Activated naive CD8-positive, alpha-beta T cell treated with anti-CD3 and anti-CD28 coated beads, Interleukin-2, amount 50 U/mL, for 16 hours (primary cell): ENCODE results near the gene NSUN7.
A peak's percentile ranks its signal among the peaks of the same experiment; 100 is the strongest.

Source experiments
- DNase-seq: peaks from one replicate; pipeline ENCODE4 v3.0.0-alpha.2; 2020; ENCODE audit warnings: low read depth, low spot score

Gene NSUN7

GRCh38 chr4:40845154-40845835 lies 95.5 kb downstream of the NSUN7 start:
- DNase-seq: no peak

- no peak for DNase-seq
Observed at GRCh38 chr4:40846532-40846931, 96.8 kb downstream of the NSUN7 start.

- DNase-seq: no peak
Observed at GRCh38 chr4:40848251-40848650, 98.5 kb downstream of the NSUN7 start.

- no peak for DNase-seq
Observed at GRCh38 chr4:40848940-40849339, 99.2 kb downstream of the NSUN7 start.

GRCh38 chr4:40850496-40850895 lies 100.7 kb downstream of the NSUN7 start:
- no peak for DNase-seq

- no peak for DNase-seq
Observed at GRCh38 chr4:40856277-40856839, 106.6 kb downstream of the NSUN7 start.

- DNase-seq: peak; percentile 10
Observed at GRCh38 chr4:40856840-40857362, 107.1 kb downstream of the NSUN7 start.

GRCh38 chr4:40857956-40858355 lies 108.2 kb downstream of the NSUN7 start:
- DNase-seq: no peak

GRCh38 chr4:40858962-40859361 lies 109.2 kb downstream of the NSUN7 start:
- no peak for DNase-seq
